ENCODE data around the gene UBE2J1.

DNA sequence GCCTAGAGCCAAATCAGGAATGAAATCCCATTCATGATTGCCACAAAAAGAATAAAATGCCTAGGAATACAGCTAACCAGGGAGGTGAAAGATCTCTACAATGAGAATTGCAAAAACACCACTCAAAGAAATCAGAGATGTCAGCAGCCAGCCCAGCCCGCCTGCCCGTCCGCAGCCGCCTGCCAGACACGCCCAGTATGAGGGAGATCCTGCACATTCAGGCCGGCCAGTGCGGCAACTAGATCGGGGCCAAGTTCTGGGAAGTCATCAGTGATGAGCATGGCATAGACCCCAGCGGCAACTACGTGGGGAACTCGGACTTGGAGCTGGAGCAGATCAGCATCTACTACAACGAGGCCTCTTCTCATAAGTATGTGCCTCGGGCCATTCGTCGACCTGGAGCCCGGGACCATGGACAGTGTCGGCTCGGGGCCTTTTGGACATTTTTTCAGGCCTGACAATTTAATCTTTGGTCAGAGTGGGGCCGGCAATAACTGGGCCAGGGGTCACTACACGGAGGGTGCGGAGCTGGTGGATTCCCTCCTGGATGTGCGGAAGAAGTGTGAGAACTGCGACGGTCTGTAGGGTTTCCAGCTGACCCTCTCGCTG, 50.8 kb downstream of the UBE2J1 start:
- no peak for TF ChIP-seq POLR2A (IDR thresholded peaks at IDR 0.05; ENCODE audit: low read depth, low read length)
- TF ChIP-seq SPI1 (IDR thresholded peaks at IDR 0.05; ENCODE audit: low read depth, low read length), result no peak
- no peak for TF ChIP-seq POLR2AphosphoS5 (IDR thresholded peaks at IDR 0.05; ENCODE audit: low read depth, low read length)
- no peak for TF ChIP-seq PAX5 (IDR thresholded peaks at IDR 0.05; ENCODE audit: insufficient read depth, low read length, severe bottlenecking)
